ENCODE measurements around the gene SLBP.
"Not testable (repeated sequence)": the region's sequence is repeated elsewhere in the genome, so short reads cannot be mapped to it uniquely, and the experiment has no call there.

SLBP gene

GRCh38 chr4:1682860-1683259 lies 29.3 kb downstream of the SLBP start:
- no peak overlapping the region for H3K4me3 ChIP-seq (ENCODE audit: low read depth, low read length)
- TF ChIP-seq CTCF (IDR thresholded peaks at IDR 0.05; ENCODE audit: borderline replicate concordance, insufficient read depth, low read depth, low read length) = no peak

GRCh38 chr4:1678244-1678643 lies 33.9 kb downstream of the SLBP start:
- TF ChIP-seq CTCF (IDR thresholded peaks at IDR 0.05; ENCODE audit: borderline replicate concordance, insufficient read depth, low read depth, low read length) = no peak
- no peak overlapping the region for H3K4me3 ChIP-seq (ENCODE audit: low read depth, low read length)

- H3K4me3 ChIP-seq (ENCODE audit: low read depth, low read length) = no peak overlapping the region
- no peak for TF ChIP-seq CTCF (IDR thresholded peaks at IDR 0.05; ENCODE audit: borderline replicate concordance, insufficient read depth, low read depth, low read length)
These were observed 35.3 kb downstream of the SLBP start for GRCh38 chr4:1676605-1677525.

- H3K4me3 ChIP-seq (ENCODE audit: low read depth, low read length) = no peak overlapping the region
- no peak for TF ChIP-seq CTCF (IDR thresholded peaks at IDR 0.05; ENCODE audit: borderline replicate concordance, insufficient read depth, low read depth, low read length)
These were observed 36.3 kb downstream of the SLBP start for GRCh38 chr4:1675802-1676137.

- H3K4me3 ChIP-seq (ENCODE audit: low read depth, low read length) = no peak overlapping the region
- no peak for TF ChIP-seq CTCF (IDR thresholded peaks at IDR 0.05; ENCODE audit: borderline replicate concordance, insufficient read depth, low read depth, low read length)
These were observed 36.9 kb downstream of the SLBP start for GRCh38 chr4:1675136-1675801.

- no peak for TF ChIP-seq CTCF (IDR thresholded peaks at IDR 0.05; ENCODE audit: borderline replicate concordance, insufficient read depth, low read depth, low read length)
- no peak overlapping the region for H3K4me3 ChIP-seq (ENCODE audit: low read depth, low read length)
These were observed 37.4 kb downstream of the SLBP start for GRCh38 chr4:1674682-1675081.

GRCh38 chr4:1673671-1674070 lies 38.4 kb downstream of the SLBP start:
- TF ChIP-seq CTCF (IDR thresholded peaks at IDR 0.05; ENCODE audit: borderline replicate concordance, insufficient read depth, low read depth, low read length) = no peak
- H3K4me3 ChIP-seq (ENCODE audit: low read depth, low read length) = no peak overlapping the region

GRCh38 chr4:1671011-1671410 lies 41.1 kb downstream of the SLBP start:
- H3K4me3 ChIP-seq (ENCODE audit: low read depth, low read length) = not testable (repeated sequence)

Data from GM12875 (cell line).